Loucy (cell line): ENCODE data around the gene RALGAPA1.

Experiments used
- H2AFZ ChIP-seq: fragments of 200-600 bp; sonication (generic); 2 replicates; pipeline ENCODE4 v1.6.0; 2016; ENCODE audit warnings: antibody characterized with exemption, mild to moderate bottlenecking, low read length, moderate library complexity
- H3F3A ChIP-seq: fragments of 200-600 bp; 2 replicates; pipeline ENCODE4 v1.6.0; 2016; ENCODE audit warnings: antibody characterized with exemption, low read depth, mild to moderate bottlenecking
- H3K27me3 ChIP-seq: fragments of 200-600 bp; sonication (generic); 2 replicates; pipeline ENCODE4 v1.6.1; 2014; ENCODE audit warnings: low read length, mild to moderate bottlenecking; ENCODE audit not compliant: insufficient read depth, poor library complexity, severe bottlenecking
- H3K36me3 ChIP-seq: fragments of 200-600 bp; sonication (generic); 2 replicates; pipeline ENCODE4 v1.6.1; 2016; ENCODE audit warnings: low read length; ENCODE audit not compliant: insufficient read depth
- H3K4me1 ChIP-seq: fragments of 200-600 bp; sonication (generic); 2 replicates; pipeline ENCODE4 v1.5.1; 2014; ENCODE audit warnings: low read length, mild to moderate bottlenecking; ENCODE audit not compliant: insufficient read depth, poor library complexity, severe bottlenecking
- H3K4me2 ChIP-seq: fragments of 200-600 bp; sonication (generic); 2 replicates; pipeline ENCODE4 v1.6.0; 2014; ENCODE audit warnings: antibody characterized with exemption, low read length, low read depth, mild to moderate bottlenecking; ENCODE audit not compliant: poor library complexity, severe bottlenecking
- H3K4me3 ChIP-seq: fragments of 200-600 bp; sonication (generic); 2 replicates; pipeline ENCODE4 v1.5.1; 2014; ENCODE audit warnings: low read length, mild to moderate bottlenecking, mixed read lengths; ENCODE audit not compliant: poor library complexity, severe bottlenecking
- H3K79me2 ChIP-seq: fragments of 200-600 bp; sonication (generic); 2 replicates; pipeline ENCODE4 v1.6.1; 2014; ENCODE audit warnings: low read length; ENCODE audit not compliant: insufficient read depth
- H3K9ac ChIP-seq: fragments of 200-600 bp; sonication (generic); 2 replicates; pipeline ENCODE4 v1.6.0; 2014; ENCODE audit warnings: mild to moderate bottlenecking, low read depth, low read length, moderate library complexity; ENCODE audit not compliant: poor library complexity, severe bottlenecking
- H3K9me2 ChIP-seq: fragments of 200-600 bp; sonication (generic); replicated peaks from 2 replicates; pipeline ENCODE4 v1.6.1; 2016; ENCODE audit warnings: low read depth, low read length, mixed read lengths
- H3K9me3 ChIP-seq: fragments of 200-600 bp; sonication (generic); 2 replicates; pipeline ENCODE4 v1.6.1; 2014; ENCODE audit warnings: mild to moderate bottlenecking, antibody characterized with exemption, low read length, low read depth; ENCODE audit not compliant: insufficient read depth
- H4K20me1 ChIP-seq: fragments of 200-600 bp; sonication (generic); 2 replicates; pipeline ENCODE4 v1.6.0; 2014; ENCODE audit warnings: antibody characterized with exemption, low read length, mild to moderate bottlenecking; ENCODE audit not compliant: insufficient read depth, poor library complexity, severe bottlenecking
- CTCF ChIP-seq: fragments of 200-600 bp; sonication (generic); conservative IDR thresholded peaks from 2 replicates; pipeline ENCODE4 v1.5.1; 2014; ENCODE audit warnings: mild to moderate bottlenecking, antibody characterized with exemption, low read length
- EZH2phosphoT487 ChIP-seq: fragments of 200-600 bp; IDR thresholded peaks from 2 replicates; pipeline ENCODE4 v1.6.1; 2018; ENCODE audit warnings: antibody characterized with exemption, mild to moderate bottlenecking, moderate library complexity, borderline replicate concordance

The RALGAPA1 gene

GRCh38 chr14:35637269-35637668 is 171.8 kb downstream of the RALGAPA1 start:
- TF ChIP-seq EZH2phosphoT487 (no peak), CTCF (no peak)
- no peak overlapping the region for H3K4me3 ChIP-seq
- H3F3A ChIP-seq, result no peaks in the 10 kb centered on the region
- H3K9me2 ChIP-seq, result no peaks in the 10 kb centered on the region
- H3K9me3 ChIP-seq, result no peaks in the 10 kb centered on the region
- H3K9ac ChIP-seq, result no peak overlapping the region
- no peaks in the 10 kb centered on the region for H4K20me1 ChIP-seq
- no peaks in the 10 kb centered on the region for H3K79me2 ChIP-seq
- H3K4me2 ChIP-seq, result no peak overlapping the region
- H3K36me3 ChIP-seq, result peaks cover 11% of the 10 kb centered on the region; the same call in 1 of the 2 replicates
- H3K4me1 ChIP-seq, result no peaks in the 10 kb centered on the region
- no peak overlapping the region for H2AFZ ChIP-seq
- no peaks in the 10 kb centered on the region for H3K27me3 ChIP-seq

GRCh38 chr14:35632676-35633075 is 176.4 kb downstream of the RALGAPA1 start:
- H3K27me3 ChIP-seq, result no peaks in the 10 kb centered on the region
- no peaks in the 10 kb centered on the region for H3F3A ChIP-seq
- H3K4me1 ChIP-seq, result no peaks in the 10 kb centered on the region
- H2AFZ ChIP-seq, result no peak overlapping the region
- H3K79me2 ChIP-seq, result no peaks in the 10 kb centered on the region
- H3K4me2 ChIP-seq, result no peak overlapping the region
- H4K20me1 ChIP-seq, result no peaks in the 10 kb centered on the region
- no peaks in the 10 kb centered on the region for H3K9me2 ChIP-seq
- H3K9ac ChIP-seq, result no peak overlapping the region
- TF ChIP-seq CTCF (no peak), EZH2phosphoT487 (no peak)
- no peak overlapping the region for H3K4me3 ChIP-seq
- H3K9me3 ChIP-seq, result no peaks in the 10 kb centered on the region
- H3K36me3 ChIP-seq, result peaks cover 10% of the 10 kb centered on the region; the same call in 1 of the 2 replicates

GRCh38 chr14:35632271-35632670 is 176.8 kb downstream of the RALGAPA1 start:
- no peak overlapping the region for H3K4me2 ChIP-seq
- H3F3A ChIP-seq, result no peaks in the 10 kb centered on the region
- no peaks in the 10 kb centered on the region for H3K4me1 ChIP-seq
- no peak overlapping the region for H3K4me3 ChIP-seq
- no peaks in the 10 kb centered on the region for H3K79me2 ChIP-seq
- H3K27me3 ChIP-seq, result no peaks in the 10 kb centered on the region
- H3K9me2 ChIP-seq, result no peaks in the 10 kb centered on the region
- no peak overlapping the region for H2AFZ ChIP-seq
- H3K9me3 ChIP-seq, result no peaks in the 10 kb centered on the region
- no peak overlapping the region for H3K9ac ChIP-seq
- H3K36me3 ChIP-seq, result peaks cover 10% of the 10 kb centered on the region; the same call in 1 of the 2 replicates
- no peaks in the 10 kb centered on the region for H4K20me1 ChIP-seq
- TF ChIP-seq CTCF, result no peak
- no peak for TF ChIP-seq EZH2phosphoT487
